K562 (cell line): ENCODE measurements around the gene FGF14. TPM values are rescaled to one million over a fixed set of nuclear protein-coding genes. Genes with fewer than 3 reads are reported as not detected.

Experiments used
- HDAC2 ChIP-seq: fragments of 450-650 bp; IDR thresholded peaks from 2 replicates; pipeline ENCODE4 v1.6.1; 2016; ENCODE audit warnings: mild to moderate bottlenecking
- KAT7 ChIP-seq: sonication (generic); formaldehyde crosslinking; IDR thresholded peaks from 2 replicates; pipeline ENCODE4 v1.8.0; 2022; ENCODE audit warnings: missing genetic modification reagents, mild to moderate bottlenecking, borderline replicate concordance
- KDM1A ChIP-seq, 2 experiments: fragments of 450-650 bp; IDR thresholded peaks; 2 replicates each; pipeline ENCODE4 v1.6.1; 2016; ENCODE audit warnings: mild to moderate bottlenecking in 2 of 2
- MEF2D ChIP-seq: conservative IDR thresholded peaks from 2 replicates; pipeline ENCODE4 v1.6.1; 2016; ENCODE audit warnings: low read depth, missing genetic modification characterization, missing compliant biosample characterization
- MYC ChIP-seq, 2 experiments: fragments of 250-450 bp in 1 of 2; sonication (Bioruptor Pico) in 1 of 2; IDR thresholded peaks; 2 replicates each; pipeline versions ENCODE4 v1.5.1 to v1.6.1; 2012 to 2021; ENCODE audit warnings: low read depth in 2 of 2, borderline replicate concordance in 1 of 2, improper control_type of control experiment in 1 of 2, low read length in 1 of 2, mild to moderate bottlenecking in 1 of 2, moderate library complexity in 1 of 2
- RFX7 ChIP-seq: fragments of 250-450 bp; sonication (Bioruptor Pico); IDR thresholded peaks from 2 replicates; pipeline ENCODE4 v1.5.1; 2021; ENCODE audit warnings: mild to moderate bottlenecking
- ZNF408 ChIP-seq: fragments of 250-450 bp; sonication (Bioruptor Pico); IDR thresholded peaks from 2 replicates; pipeline ENCODE4 v1.4.0; 2020; ENCODE audit warnings: low read depth, mild to moderate bottlenecking, moderate library complexity
- polyA plus RNA-seq, 8 experiments: library from polyadenylated mRNA; depleted of rRNA in 4 of 8; stranded (reverse) in 5 of 8; unstranded in 3 of 8; fragments of >200 nt; fragmentation: Nextera tagmentation in 2 of 8; fragmentation: Illumina TruSeq in 1 of 8; extraction: Ambion mirVana in 2 of 8; extraction: Trizol in 1 of 8; gene quantifications; 2 replicates each; pipeline versions ENCODE4 v1.2.1 to v1.2.3, GENCODE V29; 2011 to 2014; ENCODE audit warnings: inconsistent platforms in 1 of 8, missing spikeins in 1 of 8
- total RNA-seq, 7 experiments: library from RNA; depleted of rRNA in 6 of 7; stranded (reverse); fragments of >200 nt in 6 of 7; fragmentation: Illumina TruSeq in 2 of 7; extraction: Trizol in 2 of 7; gene quantifications; 2 replicates each; pipeline versions ENCODE4 v1.2.1 to v1.2.3, GENCODE V29; 2011 to 2021; ENCODE audit warnings: low replicate concordance in 1 of 7
- TF ChIP-seq, protein P1 (sequence below): sonication (generic); formaldehyde crosslinking; IDR thresholded peaks from 2 replicates; pipeline ENCODE4 v1.8.0; 2023; ENCODE audit warnings: missing genetic modification reagents, mild to moderate bottlenecking, borderline replicate concordance
- TF ChIP-seq, protein P2 (sequence below): fragments of 250-450 bp; sonication (Bioruptor Pico); IDR thresholded peaks from 2 replicates; pipeline ENCODE4 v1.5.1; 2021; ENCODE audit warnings: mild to moderate bottlenecking
- TF ChIP-seq, protein P3 (sequence below): fragments of 250-450 bp; sonication (Bioruptor Pico); IDR thresholded peaks from 2 replicates; pipeline ENCODE4 v1.5.0; 2021

Gene FGF14
- total and polyA plus RNA-seq, 9 of the 15 experiments (the other 6 are each of a cell fraction or from before 2014, with no cell fraction given) = not detected

DNA sequence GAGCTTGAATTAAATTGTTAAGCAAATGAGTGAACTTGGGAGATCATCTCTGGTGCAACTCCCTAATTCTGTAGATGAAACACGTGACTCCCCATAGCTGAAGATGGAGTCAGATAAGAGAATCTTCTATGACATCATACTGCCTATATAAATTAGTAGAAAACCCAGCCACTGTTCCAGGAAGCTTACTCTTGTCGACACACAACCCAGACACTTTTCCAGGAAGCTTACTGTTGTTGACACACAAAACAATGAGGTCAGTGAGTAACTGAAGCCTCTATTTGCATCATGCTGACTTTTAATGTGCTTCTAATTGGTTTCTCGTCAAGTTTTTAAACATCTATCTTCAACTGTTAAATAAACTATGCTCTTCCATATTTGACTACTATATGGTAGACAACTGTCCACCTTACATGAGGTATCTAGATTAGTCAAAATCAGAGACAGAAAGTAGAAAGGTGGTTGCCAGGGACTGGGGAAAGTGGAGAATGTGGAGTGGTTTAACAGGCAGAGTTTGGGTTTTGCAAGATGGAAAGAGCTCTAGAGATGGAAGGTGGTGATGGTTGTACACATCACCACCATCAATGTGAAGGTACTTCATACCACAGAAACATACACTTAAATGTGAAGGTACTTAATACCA, 168.2 kb downstream of the FGF14 start (continued):
- TF ChIP-seq, protein P1, sequence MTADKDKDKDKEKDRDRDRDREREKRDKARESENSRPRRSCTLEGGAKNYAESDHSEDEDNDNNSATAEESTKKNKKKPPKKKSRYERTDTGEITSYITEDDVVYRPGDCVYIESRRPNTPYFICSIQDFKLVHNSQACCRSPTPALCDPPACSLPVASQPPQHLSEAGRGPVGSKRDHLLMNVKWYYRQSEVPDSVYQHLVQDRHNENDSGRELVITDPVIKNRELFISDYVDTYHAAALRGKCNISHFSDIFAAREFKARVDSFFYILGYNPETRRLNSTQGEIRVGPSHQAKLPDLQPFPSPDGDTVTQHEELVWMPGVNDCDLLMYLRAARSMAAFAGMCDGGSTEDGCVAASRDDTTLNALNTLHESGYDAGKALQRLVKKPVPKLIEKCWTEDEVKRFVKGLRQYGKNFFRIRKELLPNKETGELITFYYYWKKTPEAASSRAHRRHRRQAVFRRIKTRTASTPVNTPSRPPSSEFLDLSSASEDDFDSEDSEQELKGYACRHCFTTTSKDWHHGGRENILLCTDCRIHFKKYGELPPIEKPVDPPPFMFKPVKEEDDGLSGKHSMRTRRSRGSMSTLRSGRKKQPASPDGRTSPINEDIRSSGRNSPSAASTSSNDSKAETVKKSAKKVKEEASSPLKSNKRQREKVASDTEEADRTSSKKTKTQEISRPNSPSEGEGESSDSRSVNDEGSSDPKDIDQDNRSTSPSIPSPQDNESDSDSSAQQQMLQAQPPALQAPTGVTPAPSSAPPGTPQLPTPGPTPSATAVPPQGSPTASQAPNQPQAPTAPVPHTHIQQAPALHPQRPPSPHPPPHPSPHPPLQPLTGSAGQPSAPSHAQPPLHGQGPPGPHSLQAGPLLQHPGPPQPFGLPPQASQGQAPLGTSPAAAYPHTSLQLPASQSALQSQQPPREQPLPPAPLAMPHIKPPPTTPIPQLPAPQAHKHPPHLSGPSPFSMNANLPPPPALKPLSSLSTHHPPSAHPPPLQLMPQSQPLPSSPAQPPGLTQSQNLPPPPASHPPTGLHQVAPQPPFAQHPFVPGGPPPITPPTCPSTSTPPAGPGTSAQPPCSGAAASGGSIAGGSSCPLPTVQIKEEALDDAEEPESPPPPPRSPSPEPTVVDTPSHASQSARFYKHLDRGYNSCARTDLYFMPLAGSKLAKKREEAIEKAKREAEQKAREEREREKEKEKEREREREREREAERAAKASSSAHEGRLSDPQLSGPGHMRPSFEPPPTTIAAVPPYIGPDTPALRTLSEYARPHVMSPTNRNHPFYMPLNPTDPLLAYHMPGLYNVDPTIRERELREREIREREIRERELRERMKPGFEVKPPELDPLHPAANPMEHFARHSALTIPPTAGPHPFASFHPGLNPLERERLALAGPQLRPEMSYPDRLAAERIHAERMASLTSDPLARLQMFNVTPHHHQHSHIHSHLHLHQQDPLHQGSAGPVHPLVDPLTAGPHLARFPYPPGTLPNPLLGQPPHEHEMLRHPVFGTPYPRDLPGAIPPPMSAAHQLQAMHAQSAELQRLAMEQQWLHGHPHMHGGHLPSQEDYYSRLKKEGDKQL (CRISPR knock-in tag) = no peak
- TF ChIP-seq MYC (IDR thresholded peaks at IDR 0.05; ENCODE audit: low read depth, low read length) = no peak
- no peak for TF ChIP-seq MYC (CRISPR knock-in tag; IDR thresholded peaks at IDR 0.05; ENCODE audit: borderline replicate concordance, low read depth)
- TF ChIP-seq KAT7 = no peak
- no peak for TF ChIP-seq ZNF408 (CRISPR knock-in tag)
- TF ChIP-seq MEF2D = no peak
- TF ChIP-seq HDAC2 = no peak
- TF ChIP-seq KDM1A (IDR thresholded peaks at IDR 0.05) = no peak
- TF ChIP-seq, protein P2, sequence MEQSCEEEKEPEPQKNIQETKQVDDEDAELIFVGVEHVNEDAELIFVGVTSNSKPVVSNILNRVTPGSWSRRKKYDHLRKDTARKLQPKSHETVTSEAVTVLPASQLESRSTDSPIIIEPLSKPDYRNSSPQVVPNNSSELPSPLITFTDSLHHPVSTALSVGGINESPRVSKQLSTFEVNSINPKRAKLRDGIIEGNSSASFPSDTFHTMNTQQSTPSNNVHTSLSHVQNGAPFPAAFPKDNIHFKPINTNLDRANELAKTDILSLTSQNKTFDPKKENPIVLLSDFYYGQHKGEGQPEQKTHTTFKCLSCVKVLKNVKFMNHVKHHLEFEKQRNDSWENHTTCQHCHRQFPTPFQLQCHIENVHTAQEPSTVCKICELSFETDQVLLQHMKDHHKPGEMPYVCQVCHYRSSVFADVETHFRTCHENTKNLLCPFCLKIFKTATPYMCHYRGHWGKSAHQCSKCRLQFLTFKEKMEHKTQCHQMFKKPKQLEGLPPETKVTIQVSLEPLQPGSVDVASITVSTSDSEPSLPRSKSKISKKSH (CRISPR knock-in tag) = no peak
- TF ChIP-seq, protein P3, sequence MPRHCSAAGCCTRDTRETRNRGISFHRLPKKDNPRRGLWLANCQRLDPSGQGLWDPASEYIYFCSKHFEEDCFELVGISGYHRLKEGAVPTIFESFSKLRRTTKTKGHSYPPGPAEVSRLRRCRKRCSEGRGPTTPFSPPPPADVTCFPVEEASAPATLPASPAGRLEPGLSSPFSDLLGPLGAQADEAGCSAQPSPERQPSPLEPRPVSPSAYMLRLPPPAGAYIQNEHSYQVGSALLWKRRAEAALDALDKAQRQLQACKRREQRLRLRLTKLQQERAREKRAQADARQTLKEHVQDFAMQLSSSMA (CRISPR knock-in tag) = no peak
- TF ChIP-seq RFX7 (CRISPR knock-in tag) = no peak
